Right lobe of liver (tissue), 6 donors: Measurements from ENCODE around the gene TGFB1I1. TPM values are rescaled to one million over a fixed set of nuclear protein-coding genes. Genes with fewer than 3 reads are reported as not detected.

Source experiments
- ATAC-seq, 4 donors: fragments of 200-7000 bp; cut with Tn5 transposase; one replicate each; pipeline ENCODE4 v1.9.1; 2020; ENCODE audit warnings: mild to moderate bottlenecking in 4 of 4, moderate library complexity in 4 of 4
- DNase-seq, 3 donors: peaks; one replicate each; pipeline ENCODE4 v3.0.0-alpha.2; 2020
- H3K27ac ChIP-seq, 3 donors: fragments of 200-600 bp; one replicate each; pipeline ENCODE4 v1.8.0; 2022
- H3K27me3 ChIP-seq, 2 donors: fragments of 200-600 bp; one replicate each; pipeline ENCODE4 v1.8.0; 2022
- H3K36me3 ChIP-seq, 4 donors: fragments of 200-600 bp; sonication (generic) in 1 of 4; one replicate each; pipeline versions ENCODE4 v1.5.1 to v1.8.0; 2017 to 2022; ENCODE audit warnings: control low read depth in 1 of 4
- H3K4me1 ChIP-seq, 4 donors: fragments of 200-600 bp; sonication (generic) in 1 of 4; one replicate each; pipeline versions ENCODE4 v1.5.1 to v1.8.0; 2017 to 2022; ENCODE audit warnings: control low read depth in 1 of 4
- H3K4me3 ChIP-seq, 3 donors: fragments of 200-600 bp; one replicate each; pipeline ENCODE4 v1.8.0; 2022
- H3K9me3 ChIP-seq, 4 donors: fragments of 200-600 bp; sonication (generic) in 1 of 4; one replicate each; pipeline versions ENCODE4 v1.5.1 to v1.8.0; 2017 to 2022; ENCODE audit warnings: control low read depth in 1 of 4
- POLR2A ChIP-seq: fragments of 450-650 bp; IDR thresholded peaks from one replicate; pipeline ENCODE4 v1.6.1; 2017; ENCODE audit warnings: antibody characterized with exemption, mild to moderate bottlenecking
- WGBS: methylation state at CpG from one replicate; pipeline ENCODE4 v1.1.6; 2018; ENCODE audit warnings: low coverage, low lambda C conversion rate; ENCODE audit not compliant: insufficient coverage; ENCODE audit errors: missing lambda C conversion rate; 5-methylcytosine and 5-hydroxymethylcytosine counted together
- intact Hi-C, 2 donors: fragments of 100-400 bp; cut with DNase I; formaldehyde crosslinking; loops; one replicate each; pipeline versions ENCODE4 v1.11.2 to v1.14.1; 2022
- total RNA-seq, 6 experiments: library from RNA; depleted of rRNA in 2 of 6; stranded (reverse); fragments of >200 nt in 2 of 6; fragmentation: NEBNext Ultra II Directional in 3 of 6; extraction: Animal tissue kit (Norgen Biotek cat#: 25700) in 3 of 6; gene quantifications; one replicate each; pipeline versions ENCODE4 v1.1.0 to v1.2.4, GENCODE V29; 2016 to 2023
- TF ChIP-seq, protein P1 (sequence below), 4 donors: fragments of 200-600 bp in 3 of 4; fragments of 450-650 bp in 1 of 4; IDR thresholded peaks; one replicate each; pipeline versions ENCODE4 v1.5.1 to v1.8.0; 2016 to 2022; ENCODE audit warnings: antibody characterized with exemption in 4 of 4, mild to moderate bottlenecking in 2 of 4
- donor health status: DM: no; HTN: yes; CAD: no.
- donor health status: DM: no; HTN: no; CAD: no.
- donor health status: DM: no; HTN: no; CAD: no.
- donor health status: DM: no; HTN: yes; CAD: no.
- donor health status: DM: no; HTN: yes; CAD: no.

TGFB1I1 gene
- total RNA-seq, 6 experiments from 2014 or later, result 1.9 to 7.9 (median 6.7) TPM

DNA sequence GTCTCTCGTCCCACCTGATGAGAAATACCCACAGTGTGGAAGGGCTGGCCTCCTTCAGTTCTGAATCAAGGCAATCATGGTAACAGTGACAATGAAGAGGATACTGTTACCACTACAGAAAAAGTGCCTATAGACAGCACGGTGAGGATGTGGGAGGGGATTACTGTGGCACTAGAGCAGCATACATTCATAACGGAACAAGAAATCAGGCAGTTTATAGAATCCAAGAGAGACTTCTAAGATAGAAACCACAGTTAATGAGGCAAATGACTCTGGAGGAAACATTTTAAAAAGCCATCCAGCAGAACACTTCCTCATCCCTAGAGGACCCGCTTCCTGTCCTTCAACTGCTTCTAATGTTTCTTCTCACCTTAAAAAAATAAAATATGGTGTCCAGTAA, 33.5 kb downstream of the TGFB1I1 start:
- no peak overlapping the region for H3K27ac ChIP-seq
- 65% methylated on average over 4 of the region's 4 CpGs for WGBS
- intact Hi-C loops, result no loop called here
- no peaks in the 10 kb centered on the region for H3K27me3 ChIP-seq
- peaks cover 0 to 50% (median 25%) of the 10 kb centered on the region in 4 donors for H3K4me1 ChIP-seq
- DNase-seq, result no peak
- no peaks in the 10 kb centered on the region for H3K9me3 ChIP-seq
- H3K4me3 ChIP-seq, result no peak overlapping the region
- no peak for TF ChIP-seq POLR2A
- TF ChIP-seq, protein P1, sequence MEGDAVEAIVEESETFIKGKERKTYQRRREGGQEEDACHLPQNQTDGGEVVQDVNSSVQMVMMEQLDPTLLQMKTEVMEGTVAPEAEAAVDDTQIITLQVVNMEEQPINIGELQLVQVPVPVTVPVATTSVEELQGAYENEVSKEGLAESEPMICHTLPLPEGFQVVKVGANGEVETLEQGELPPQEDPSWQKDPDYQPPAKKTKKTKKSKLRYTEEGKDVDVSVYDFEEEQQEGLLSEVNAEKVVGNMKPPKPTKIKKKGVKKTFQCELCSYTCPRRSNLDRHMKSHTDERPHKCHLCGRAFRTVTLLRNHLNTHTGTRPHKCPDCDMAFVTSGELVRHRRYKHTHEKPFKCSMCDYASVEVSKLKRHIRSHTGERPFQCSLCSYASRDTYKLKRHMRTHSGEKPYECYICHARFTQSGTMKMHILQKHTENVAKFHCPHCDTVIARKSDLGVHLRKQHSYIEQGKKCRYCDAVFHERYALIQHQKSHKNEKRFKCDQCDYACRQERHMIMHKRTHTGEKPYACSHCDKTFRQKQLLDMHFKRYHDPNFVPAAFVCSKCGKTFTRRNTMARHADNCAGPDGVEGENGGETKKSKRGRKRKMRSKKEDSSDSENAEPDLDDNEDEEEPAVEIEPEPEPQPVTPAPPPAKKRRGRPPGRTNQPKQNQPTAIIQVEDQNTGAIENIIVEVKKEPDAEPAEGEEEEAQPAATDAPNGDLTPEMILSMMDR (IDR thresholded peaks at IDR 0.05), result no peak
- no peaks in the 10 kb centered on the region for H3K36me3 ChIP-seq
- ATAC-seq, result no peak

DNA sequence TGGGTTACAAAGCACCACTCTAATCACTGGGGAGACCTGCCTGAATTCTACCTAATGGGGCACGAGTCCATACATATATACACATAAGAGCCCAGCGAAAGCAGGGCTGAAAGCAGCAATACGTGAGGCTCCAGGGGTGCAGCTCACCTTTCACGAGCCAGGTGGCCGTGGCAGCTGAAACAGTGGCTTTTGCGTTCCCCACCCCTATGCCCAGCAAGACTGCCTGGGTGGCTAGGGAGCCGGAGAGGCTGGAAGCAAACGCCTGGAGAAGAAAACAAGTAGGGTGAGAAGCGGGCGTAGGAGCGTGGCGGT, 35.6 kb downstream of the TGFB1I1 start:
- no peaks in the 10 kb centered on the region for H3K36me3 ChIP-seq
- H3K4me1 ChIP-seq, result peaks cover 0 to 32% (median 14%) of the 10 kb centered on the region in 4 donors
- peak overlapping the region; percentile 82 to 94 (median 91) for H3K27ac ChIP-seq
- no peaks in the 10 kb centered on the region for H3K9me3 ChIP-seq
- ATAC-seq, result peak in 3 of 4 donors; percentile 3 to 15 (median 8)
- intact Hi-C loops, result no loop called here
- peak overlapping the region; percentile 95 to 99 (median 98) for H3K4me3 ChIP-seq
- TF ChIP-seq, protein P1 (IDR thresholded peaks at IDR 0.05), result no peak
- no peak for TF ChIP-seq POLR2A
- 0% methylated on average over 10 of the region's 12 CpGs for WGBS
- H3K27me3 ChIP-seq, result no peaks in the 10 kb centered on the region
- no peak for DNase-seq

DNA sequence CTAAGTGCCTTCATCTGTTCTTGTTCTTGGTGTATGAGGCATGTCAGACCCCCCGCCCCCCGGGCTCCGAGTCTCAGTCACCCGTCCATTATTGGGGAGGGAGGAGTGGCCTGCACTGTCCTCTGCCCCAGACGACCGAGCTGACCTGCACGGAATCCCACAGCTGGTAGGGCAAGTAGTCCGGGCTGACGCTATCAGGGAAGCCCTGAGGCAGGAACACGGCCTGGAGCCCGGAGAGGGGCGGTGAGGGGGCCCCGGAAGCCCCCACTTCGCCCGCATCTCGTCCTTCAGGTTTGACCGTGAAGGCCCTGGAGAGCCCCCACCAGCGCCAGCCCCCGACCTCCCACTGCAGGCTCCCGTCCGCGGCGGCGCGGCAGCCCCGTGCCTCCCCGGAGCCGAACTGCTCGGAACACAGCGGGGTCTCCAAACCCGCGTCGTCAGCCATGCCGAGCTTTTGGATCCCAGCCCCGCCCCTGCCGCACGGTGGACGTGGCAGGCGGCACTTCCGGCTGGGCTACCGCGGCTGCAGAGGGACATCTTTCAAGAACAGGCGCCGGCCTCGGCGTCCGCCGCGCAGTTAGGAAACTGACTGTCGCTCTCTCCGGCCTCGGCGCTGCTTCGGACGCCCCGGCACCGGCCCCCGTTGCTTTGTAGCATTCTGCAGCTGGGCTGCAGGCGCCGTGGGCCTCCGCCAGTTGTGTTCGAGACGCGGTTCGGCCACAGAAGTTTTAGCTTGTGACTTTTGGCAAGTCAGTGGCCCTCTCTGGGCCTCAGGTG, 36.2 kb downstream of the TGFB1I1 start, which contains the start of gene RUSF1:
TSS of gene RUSF1 (minus strand) at position 463 of the 777 bp plus-strand sequence. CDS start at position 445, 18 bp downstream.
- no peaks in the 10 kb centered on the region for H3K27me3 ChIP-seq
- peak; percentile 89 for TF ChIP-seq POLR2A
- TF ChIP-seq, protein P1 (IDR thresholded peaks at IDR 0.05), result no peak
- peaks cover 0 to 26% (median 9%) of the 10 kb centered on the region in 4 donors for H3K4me1 ChIP-seq
- intact Hi-C loops, result no loop called here
- H3K4me3 ChIP-seq, result peak within 1 kb of the TSS; percentile 95 to 99 (median 98)
- WGBS, result under 1% methylated on average over 45 of the region's 65 CpGs
- H3K36me3 ChIP-seq, result no peaks in the 10 kb centered on the region
- DNase-seq (peak; percentile 93 to 95 (median 95)), ATAC-seq (peak; percentile 96 to 99 (median 99))
- peak within 1 kb of the TSS; percentile 82 to 94 (median 91) for H3K27ac ChIP-seq
- H3K9me3 ChIP-seq, result no peaks in the 10 kb centered on the region

DNA sequence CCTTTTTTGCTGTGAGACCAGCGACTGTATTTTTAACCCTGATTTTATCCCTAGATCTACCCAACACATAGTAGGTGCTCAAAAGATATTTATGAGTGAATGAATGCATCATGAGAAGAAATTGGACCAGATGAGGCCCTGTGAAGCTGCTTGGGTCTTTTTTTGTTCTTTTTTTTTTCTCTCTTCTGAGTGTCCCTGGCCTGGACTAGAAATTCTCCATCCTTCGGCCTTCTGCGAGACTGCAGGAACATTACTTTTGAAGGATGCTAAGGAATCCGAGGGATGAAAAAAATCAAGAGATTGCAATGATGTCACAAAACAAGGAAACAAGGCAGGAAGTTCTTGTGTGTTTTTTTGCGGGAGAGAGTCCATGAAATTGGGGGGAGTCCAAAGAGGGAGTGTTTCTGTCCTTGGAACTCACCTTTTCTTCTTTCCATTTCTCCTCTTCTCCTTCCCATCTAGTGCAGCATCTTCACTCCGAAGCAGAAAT, 36.8 kb downstream of the TGFB1I1 start:
- TF ChIP-seq, protein P1 (IDR thresholded peaks at IDR 0.05), result no peak
- no peak for TF ChIP-seq POLR2A
- intact Hi-C loops, result no loop called here
- 7% methylated on average over 6 of the region's 6 CpGs for WGBS
- Histone ChIP-seq H3K4me1 (peaks cover 0 to 20% (median 9%) of the 10 kb centered on the region in 4 donors), H3K4me3 (peak overlapping the region; percentile 95 to 99 (median 98)), H3K36me3 (no peaks in the 10 kb centered on the region), H3K27me3 (no peaks in the 10 kb centered on the region), H3K9me3 (no peaks in the 10 kb centered on the region), H3K27ac (peak overlapping the region; percentile 82 to 94 (median 91))
- DNase-seq (no peak), ATAC-seq (peak in 2 of 4 donors; percentile 2 to 19)
